ENCODE data around the gene ARPC1A.
A peak's percentile ranks its signal among the peaks of the same experiment; 100 is the strongest.
"Not testable (repeated sequence)": the region's sequence is repeated elsewhere in the genome, so short reads cannot be mapped to it uniquely, and the experiment has no call there.

ARPC1A gene

DNA sequence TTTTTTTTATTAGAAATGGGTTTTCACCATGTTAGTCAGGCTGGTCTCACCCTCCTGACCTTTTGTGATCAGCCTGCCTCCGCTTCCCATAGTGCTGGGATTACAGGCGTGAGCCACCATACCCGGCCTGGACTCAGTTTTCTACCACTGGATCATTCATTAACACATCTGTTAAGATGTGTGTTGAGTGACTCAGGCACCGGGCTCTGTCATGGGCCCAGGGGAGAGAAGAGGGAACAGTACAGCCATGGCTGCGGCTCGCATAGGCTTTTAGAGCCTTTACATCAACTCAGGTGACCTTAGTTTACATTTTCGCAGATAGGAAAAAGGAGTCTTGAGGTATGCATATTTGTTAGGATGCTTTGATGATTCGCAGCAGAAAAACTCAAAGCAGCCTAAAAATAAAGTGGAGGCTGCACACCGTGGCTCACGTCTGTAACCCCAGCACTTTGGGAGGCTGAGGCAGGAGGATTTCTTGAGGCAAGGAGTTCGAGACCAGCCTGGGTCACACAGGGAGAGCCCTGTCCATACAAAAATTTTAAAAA is 45.8 kb downstream of the ARPC1A start:
- peak; percentile 25 for DNase-seq

DNA sequence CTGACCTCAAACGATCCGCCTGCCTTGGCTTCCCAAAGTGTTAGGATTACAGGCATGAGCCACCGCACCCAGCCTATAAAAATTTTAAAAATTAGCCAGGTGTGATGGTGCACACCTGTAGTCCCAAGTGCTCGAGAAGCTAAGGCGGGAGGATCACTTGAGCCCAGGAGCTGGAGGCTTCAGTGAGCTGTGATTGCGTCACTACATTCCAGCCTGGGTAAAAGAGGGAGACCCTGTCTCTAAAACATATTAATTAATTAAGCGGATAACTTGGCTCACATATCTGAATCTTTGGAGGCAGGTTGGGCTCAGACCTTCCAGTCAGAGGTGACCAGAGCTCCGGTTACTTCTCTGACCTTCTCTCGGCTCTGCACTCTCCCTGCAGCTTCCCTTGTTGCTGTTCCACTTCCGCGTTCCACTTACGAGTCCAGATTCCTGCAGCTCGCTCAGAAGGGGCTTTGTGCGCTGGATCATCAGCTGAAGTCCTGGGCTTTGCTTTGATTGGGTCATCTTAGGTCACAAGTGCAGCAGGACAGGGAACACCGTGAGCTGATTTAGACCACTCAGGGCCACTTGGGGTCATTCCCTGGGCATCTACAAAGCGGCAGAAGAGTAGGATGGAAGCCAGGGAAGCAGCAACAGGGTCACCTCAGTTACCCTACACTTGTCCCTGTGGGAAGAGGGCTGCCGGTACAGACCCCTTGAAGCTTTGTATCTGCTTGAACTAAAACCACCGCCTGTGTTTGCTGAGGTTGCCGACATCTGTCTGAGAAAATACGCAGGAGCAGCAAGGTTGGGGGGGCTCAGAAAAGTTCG is 46.8 kb downstream of the ARPC1A start:
- peak; percentile 39 for DNase-seq

DNA sequence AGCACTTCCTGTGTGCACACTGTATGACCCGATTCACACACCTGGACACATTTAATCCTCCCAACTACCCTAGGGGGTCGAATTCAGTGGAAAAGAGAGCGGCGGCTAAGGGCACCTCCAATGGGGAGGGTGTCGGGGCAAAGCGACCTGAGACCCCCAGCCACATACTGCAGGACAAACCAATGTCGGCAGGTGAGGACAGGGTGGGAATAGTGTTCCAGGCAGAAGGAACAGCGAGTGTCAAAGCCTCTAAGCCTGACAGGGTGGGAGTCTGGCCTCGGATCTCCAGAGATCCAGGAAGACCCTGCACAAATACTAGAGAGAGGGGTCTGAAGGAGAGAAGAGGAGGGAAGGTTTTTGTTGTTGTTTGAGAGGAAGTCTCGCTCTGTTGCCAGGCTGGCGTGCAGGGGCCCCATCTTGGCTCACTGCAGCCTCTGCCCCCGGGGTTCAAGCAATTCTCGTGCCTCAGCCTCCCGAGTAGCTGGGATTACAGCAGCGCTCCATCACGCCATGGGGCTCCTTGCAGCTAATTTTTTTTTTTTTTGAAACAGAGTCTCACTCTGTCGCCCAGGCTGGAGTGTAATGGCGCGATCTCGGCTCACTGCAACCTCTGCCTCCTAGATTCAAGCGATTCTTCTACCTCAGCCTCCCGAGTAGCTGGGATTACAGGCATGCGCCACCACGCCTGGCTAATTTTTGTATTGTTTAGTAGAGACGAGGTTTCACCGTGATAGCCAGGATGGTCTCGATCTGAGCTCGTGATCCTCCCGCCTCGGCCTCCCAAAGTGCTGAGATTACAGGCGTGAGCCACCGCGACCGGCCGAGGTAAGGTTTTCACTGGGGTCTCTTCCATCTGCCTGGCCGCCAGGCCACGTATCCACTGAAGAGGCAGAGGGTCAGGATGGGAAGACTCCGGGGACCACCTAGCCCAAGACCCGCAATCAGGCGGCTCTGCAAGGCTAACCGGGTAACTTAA is 47.7 kb downstream of the ARPC1A start:
- DNase-seq: no peak

DNA sequence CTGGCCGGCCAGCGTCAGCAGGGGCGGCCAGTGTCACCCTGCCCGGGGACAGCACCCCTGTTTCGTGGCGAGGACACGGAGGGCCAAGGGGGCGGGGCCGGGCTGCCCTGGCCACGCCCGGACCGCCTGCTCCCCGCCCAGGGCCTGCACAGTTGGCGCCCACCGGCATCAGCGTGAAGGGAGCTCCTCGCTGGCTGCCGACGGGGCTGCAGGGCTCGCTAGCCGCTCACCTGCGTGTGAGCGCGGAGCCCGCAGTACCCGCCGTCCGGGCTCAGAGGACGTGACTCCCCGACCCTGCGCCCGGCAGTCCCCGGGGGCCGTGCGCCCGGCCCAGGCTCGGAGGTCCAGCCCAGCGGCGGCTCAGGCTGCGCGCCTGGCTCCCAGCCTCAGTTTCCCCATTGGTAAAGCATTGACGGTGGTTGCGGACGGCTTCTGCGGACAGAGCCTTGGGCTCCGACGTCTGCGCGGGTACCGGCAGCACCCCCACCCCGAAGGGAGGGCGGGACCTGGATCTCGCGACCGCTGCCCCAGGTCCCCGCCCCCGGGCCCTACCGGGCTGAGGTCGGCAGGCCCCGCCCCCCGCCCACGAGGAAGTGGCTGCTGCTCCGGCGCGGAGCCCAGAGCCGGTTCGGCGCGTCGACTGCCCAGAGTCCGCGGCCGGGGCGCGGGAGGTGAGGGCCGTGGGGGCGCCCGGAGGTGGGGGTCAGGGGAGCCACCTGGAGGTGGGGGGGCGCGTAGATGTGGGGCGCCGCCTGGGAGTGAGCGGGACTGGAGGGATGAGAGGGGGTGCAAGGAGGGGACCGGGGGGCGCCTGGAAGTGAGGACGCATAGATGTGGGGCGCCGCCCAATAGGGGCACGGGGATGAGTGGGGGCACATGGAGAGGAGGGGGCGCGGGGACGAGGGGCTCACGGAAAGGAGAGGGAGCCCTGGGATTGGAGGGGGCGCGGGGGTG is 48.7 kb downstream of the ARPC1A start, which contains the start of gene ARPC1B:
TSS of gene ARPC1B (plus strand) at position 620 of the 954 bp plus-strand sequence. CDS start 10,985 bp downstream, outside the sequence.
- DNase-seq: peak; percentile 77

DNA sequence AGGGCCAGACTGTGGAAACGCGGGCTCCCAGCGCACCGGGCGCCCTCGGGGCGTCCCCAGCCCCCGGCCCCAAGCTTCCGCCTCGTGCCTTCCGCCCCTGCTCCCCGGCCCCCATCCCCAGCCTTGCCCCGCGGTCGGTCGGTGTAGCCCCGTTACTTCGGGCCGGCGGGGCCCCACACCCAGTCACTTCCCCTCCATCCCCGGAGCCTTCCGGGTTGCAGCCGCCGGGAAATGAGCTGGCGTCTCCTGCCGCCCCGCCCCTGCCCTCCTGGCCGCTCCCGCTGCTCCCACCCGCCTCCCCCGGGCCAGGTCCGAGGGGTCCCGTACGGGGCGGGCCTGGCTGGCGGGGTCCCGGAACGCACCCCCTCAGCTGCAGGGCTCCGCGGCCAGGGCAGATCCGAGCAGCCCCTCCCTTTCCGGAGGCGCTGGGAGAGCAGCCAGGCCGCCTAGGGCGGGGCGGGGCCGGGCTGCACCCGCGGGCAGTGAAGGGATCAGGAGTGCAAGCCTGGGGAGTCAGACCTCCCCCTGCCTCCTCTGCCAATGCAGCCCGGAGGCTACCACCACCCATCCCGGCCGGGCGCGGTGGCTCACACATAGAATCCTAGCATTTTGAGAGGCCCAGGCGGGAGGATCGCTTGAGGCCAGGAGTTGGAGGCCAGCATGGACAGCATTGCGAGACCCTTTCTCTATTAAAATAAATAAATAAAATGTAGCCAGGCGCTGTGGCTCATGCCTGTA is 49.5 kb downstream of the ARPC1A start:
- DNase-seq: peak; percentile 92

DNA sequence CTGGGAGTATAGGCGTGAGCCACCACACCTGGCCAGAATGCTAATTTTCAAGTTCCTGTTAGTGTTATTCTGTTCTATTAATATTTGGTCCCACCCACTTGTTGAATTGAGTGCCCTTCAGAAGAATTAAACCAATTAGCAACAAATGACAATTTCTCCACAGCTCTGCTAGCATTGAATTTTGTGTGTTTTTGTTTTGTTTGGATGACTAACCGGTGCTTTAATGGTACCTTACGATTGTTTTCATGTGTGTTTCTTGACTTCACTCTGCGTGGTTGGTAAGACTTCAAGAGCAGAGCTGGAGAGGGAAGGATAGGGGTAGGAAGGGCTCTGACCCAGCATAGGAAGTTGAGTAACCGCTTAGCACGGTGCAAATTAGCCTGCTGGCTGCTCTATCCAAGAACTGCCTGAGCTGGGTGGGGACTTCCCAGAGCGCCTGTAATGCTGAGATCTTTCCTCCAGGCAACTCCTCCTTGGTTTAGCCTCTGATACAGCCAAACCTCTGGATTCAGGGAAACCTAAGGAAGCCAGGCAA is 53.4 kb downstream of the ARPC1A start:
- peak; percentile 97 for DNase-seq

DNA sequence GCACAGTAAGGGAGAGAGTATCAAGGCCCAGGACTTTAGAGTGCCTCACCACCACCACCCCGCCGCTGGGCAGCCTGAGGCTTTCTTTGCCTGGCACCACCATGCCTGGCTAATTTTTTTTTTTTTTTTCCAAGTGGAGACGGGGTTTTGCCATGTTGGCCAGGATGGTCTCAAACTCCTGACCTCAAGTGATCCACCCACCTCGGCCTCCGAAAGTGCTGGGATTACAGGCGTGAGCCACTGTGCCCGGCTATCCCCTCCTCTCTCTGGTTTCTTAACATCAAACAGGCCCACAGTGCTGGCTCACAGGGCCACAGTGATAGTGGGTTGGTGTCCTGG is 54.0 kb downstream of the ARPC1A start:
- not testable (repeated sequence) for DNase-seq

DNA sequence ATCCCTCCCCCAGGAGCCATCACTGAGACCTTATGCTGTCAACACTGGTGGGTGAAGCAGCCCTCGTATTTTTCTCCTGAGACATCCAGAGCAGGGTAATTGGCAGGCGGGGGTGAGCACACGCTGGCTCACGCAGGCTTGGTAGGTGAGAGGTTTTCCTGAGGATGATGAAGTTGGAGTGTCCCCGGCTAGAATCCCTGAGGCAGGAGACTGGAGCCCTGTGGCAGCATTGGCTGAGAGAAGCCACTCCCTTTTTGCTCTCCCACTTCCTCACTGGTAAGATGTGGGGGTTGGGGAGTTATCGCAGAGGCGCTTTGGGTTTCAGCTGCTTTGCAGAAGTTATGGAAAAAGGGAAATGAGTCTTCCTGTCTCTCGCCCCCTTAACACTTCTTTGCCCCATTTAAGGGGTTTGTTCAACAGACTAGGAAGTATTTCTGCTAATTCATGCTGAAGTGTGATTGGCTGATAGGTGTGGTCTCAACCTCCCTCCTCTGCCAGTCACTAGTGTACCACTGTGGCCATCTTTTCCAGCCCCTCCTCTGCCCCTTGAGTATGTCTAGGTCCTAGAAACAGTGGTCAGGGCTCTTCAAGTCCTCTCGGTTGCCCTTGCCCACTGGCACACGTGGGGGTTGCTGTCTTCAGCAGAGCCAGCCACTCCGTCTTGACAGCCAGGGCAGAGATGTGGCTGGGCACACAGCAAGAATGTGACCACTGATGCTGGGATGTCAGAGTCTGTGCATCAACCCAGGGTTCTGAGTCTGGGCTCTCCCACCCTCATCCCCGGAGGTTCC is 54.5 kb downstream of the ARPC1A start:
- peak; percentile 90 for DNase-seq

DNA sequence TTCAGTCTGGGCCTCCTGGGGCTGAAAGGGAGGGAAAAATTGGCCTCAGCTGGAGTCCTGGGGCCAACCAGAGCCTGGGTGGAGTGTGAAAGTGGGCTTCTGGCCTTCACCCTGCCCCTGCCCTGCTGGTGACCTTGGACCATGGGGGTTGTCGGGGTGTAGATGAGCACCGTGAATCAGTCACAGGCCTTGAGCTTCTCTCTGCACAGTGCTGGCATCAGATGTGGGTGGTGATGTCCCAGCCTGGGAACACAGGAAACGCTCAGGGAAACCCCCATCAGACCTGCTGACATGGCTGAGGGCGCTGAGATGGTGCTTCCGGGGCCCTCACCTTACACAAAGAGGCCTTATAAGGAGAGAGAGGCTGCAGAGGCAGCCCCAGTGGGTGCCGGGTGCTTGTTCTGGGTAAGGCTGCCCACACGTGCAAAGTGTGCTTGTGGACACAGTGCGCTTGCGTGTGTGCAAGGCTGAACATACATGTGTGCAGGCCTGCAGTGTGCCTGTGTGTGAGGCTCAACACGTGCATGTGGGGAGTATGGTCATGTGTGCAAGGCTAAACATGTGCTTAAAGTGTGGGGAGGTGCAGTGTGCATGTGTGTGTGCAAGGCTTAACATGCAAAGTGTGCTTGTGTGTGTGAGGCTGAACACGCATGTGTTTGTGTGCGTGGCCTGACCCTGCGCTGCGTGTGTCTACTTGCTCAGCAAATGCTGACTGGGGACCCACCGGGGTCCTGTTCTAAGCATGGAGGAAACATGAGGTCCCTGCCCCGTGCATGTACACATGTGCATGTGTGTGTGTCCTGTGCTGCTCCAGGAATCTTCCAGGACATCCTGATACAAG is 55.3 kb downstream of the ARPC1A start:
- DNase-seq: no peak

DNA sequence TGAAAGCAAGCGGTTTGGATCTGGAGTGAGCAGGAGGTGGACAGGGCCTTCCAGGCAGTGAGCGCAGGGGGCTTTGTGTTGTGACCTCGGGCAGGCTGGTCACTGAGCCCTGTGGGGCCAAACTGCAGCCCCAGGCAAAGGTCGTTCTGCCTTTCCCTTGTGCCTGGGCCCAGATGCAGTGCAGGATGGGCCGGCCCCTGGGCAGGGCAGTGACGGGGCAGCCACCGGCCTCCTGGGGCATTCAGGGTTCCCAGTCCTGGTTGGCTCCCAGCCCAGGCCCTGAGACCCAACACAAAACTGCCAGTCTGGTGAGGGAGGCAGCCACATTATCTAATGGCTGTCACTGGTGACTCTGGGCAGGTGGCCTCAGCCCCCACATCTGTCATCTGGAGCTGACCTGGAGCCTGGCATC is 56.0 kb downstream of the ARPC1A start:
- no peak for DNase-seq

DNA sequence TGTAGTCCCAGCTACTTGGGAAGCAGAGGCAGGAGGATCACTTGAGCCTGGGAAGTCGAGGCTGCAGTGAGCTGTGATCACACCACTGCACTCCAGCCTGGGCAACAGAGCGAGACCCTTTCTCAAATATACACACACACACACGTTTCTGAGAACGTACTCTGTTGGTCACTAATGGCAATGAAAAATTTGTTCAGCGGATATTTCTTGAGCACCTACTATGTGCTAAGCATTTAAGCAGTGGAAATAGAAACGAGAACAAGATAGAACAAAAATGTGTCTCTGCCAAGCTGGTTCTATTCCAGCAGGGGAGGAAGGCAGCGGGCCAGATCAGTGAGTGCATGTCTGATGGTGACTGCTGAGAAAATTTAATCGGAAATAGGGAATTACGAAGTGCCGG is 57.5 kb downstream of the ARPC1A start:
- DNase-seq: no peak

DNA sequence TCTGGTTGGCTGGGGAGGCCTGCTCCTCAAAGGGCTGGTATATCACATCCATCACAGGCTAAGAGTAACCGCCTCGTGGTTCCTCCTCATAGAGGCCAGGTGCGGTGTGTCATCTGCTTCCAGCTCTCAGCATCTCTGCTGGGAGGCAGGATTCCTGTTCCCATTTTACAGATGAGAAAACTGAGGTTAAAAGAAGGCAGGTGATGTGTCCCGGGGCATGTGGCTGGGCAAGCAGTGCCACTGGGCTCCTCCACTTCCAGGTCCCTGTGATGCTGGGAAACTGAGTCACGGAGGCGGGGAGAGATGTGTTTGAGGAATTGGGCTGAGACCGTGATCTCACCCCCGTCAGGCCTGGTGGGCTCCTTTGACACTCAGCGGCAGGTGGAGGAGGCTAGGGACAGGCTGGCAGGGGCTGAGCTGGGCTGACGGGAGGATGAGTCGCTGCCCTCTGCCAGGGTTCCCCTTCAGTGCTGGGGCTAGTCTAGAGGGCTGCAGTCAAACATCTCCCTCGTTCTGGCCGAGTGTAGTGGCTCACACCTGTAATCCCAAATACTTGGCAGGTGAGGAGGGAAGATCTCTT is 58.2 kb downstream of the ARPC1A start:
- no peak for DNase-seq

DNA sequence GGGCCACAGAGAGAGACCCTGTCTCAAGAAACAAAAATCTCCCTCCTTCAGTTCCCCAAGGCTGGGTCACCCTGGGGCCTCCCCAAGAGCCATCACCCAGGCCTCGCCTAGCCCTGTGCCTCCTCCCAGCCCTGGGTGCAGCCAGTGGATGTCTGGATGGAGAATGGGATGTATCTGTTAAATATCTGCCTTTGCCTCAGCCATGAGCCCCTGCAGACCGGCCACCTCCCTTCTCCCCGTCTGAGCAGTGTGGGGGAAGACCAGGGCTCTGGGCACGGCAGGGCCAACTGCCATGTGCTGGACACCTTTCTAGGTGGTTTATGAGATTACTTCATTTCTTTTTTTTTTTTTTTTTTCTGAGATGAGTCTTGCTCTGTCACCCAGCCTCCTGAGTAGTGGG is 58.8 kb downstream of the ARPC1A start:
- DNase-seq: no peak

DNA sequence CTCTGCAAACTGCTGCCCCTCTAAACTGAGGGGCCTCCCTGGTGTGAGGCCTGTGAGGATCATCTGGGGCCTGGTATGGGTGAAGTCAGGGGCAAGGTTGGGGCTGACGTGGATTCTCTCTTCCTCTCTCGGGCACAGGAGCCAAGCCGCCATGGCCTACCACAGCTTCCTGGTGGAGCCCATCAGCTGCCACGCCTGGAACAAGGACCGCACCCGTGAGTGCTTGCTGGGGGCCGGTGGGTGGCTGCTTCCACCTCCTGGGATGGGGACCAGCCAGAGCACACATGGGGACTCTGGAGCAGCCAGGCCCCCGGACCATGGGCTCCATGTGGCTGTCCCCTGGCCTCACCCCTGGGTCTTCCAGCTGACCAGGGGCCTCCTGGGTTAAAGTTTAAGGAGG is 59.9 kb downstream of the ARPC1A start:
- DNase-seq: no peak

DNA sequence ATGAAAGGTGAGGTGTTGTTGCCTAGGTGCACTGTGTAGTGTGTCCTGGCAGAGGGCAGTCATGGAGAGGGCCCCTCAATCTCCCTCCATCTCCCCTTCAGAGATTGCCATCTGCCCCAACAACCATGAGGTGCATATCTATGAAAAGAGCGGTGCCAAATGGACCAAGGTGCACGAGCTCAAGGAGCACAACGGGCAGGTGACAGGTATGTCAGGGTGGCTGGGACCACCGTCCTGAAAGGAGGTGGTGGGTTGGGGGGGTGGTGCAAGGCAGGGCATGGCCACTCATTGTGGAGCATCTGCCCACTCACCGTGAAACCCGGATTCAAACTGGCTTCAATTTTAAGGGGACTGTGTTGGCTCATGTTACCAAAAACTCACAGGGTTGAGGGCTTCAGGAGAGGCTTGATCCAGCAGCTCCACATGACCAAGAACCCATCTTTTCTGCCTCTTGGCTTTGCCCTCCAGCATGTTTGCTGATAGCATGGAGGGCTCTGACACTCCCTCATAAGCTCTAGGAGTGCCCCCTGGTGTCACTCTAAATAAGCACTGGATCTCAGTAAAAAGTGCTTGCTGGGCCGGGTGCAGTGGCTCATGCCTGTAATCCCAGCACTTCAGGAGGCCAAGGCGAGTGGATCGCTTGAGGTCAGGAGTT is 61.0 kb downstream of the ARPC1A start:
- DNase-seq: peak; percentile 41

DNA sequence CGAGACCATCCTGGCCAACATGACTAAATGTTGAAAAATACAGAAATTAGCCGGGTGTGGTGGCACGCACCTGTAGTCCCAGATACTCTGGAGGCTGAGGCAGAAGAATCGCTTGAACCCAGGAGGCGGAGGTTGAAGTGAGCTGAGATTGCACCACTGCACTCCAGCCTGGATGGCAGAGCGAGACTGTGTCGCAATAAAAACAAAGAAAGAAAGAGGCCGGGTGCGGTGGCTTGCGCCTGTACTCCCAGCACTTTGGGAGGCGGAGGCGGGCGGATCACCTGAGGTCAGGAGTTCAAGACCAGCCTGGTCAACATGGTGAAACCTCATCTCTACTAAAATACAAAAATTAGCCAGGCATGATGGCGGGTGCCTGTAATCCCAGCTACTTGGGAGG is 61.5 kb downstream of the ARPC1A start:
- DNase-seq: not testable (repeated sequence)

DNA sequence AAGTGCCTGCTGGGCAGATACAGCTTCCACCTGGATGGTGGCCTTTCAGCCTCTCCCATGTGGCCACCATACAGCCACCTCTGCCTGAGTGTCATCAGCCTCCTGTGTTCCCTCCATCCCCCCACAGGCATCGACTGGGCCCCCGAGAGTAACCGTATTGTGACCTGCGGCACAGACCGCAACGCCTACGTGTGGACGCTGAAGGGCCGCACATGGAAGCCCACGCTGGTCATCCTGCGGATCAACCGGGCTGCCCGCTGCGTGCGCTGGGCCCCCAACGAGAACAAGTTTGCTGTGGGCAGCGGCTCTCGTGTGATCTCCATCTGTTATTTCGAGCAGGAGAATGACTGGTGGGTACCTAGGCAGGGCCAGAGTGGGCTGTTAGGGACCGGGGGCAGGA is 62.2 kb downstream of the ARPC1A start:
- no peak for DNase-seq

DNA sequence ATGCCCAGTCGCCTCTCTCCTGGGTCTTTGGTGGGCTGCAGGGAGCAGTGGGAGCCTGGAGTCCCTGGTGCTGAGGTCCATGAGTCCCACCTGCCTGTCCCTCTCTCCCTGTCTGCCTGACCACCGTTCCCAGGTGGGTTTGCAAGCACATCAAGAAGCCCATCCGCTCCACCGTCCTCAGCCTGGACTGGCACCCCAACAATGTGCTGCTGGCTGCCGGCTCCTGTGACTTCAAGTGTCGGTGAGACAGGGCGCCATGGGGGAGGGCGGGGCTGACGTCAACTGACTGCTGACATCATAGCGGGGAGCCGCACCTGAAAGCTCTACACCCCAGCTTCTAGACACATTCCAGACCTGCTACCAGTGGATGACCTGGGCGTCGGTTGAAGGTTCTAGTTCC is 64.1 kb downstream of the ARPC1A start:
- DNase-seq: no peak
